GM21576 (cell line): Measurements from ENCODE around the gene NR6A1.

Experiments used
- ATAC-seq: cut with Tn5 transposase; IDR thresholded peaks from one replicate; pipeline ENCODE4 v1.9.1; 2021; ENCODE audit warnings: mild to moderate bottlenecking, moderate library complexity; ENCODE audit not compliant: unreplicated experiment

The NR6A1 gene

DNA sequence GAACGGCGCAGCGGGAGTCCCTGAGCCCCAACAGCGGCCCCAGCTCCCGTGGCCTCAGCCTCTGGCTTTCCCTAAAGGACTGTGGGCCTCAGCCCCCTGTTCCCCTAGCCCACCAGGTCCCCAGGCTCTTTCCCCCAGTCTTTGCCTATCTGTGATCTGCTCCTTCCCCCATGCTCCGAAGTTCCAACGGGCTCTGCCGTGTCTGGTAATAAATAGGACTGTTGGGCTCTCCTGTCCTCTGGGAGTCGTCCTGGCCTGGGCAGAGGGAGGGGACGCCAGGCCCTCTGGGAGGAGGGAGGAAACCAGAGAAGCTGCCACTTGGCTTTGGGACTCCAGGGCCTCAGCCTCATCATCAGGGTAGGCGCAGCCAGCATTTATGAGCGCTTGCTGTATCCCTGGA is 292.8 kb downstream of the NR6A1 start:
- no peak for ATAC-seq

DNA sequence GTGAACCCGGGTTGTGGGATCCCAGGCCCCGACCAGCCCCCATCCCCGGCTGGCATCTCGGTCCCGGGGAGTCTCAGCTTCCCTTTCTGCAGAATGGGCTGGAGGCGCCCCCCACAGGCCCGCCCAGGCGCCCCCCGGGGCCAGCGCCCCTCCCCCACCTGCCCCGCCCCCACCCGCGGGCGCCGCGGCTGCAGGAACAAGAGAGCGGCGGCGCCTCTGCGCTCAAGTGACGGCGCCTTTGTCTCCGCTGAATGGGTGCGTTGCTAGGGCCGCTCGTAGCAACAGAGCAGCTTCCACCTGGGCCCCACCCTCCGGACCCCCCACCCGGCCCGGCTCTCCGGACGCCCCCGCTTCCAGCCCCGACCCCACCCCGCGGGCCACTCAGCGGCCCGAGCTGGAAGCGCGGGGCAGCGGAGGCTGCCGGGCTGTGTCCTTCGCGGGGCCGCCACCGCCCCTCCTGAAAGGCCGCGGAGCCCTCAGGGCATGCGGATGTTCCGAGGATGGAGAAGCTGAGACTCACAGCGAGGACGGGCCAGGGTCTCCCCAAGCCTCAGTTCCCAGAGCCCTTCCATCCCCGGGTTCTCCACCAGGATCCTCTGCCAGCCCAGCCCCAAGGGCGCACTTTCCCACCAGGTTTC is 293.3 kb downstream of the NR6A1 start:
- no peak for ATAC-seq

DNA sequence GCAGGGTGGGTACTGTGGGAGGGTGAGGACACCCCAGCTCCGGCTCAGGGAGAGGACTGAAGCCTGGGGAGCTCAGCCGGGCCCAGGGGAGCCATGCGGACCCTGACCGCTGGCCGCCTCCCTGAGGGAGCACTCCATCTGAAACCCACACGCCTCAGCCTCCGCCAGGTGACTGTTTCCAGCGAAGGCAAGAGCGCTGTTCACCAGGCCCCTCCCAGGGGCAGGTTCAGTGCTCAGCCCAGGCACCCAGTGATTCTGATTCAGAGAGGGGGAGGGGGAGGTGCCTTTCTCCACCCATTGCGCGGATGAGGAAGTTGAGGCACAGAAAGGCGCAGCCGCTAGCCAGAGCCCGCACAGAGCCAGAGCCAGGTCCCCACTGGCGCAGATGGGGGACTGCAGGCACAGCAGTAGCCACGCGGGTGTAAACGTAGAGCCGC is 293.9 kb downstream of the NR6A1 start:
- ATAC-seq, result no peak

DNA sequence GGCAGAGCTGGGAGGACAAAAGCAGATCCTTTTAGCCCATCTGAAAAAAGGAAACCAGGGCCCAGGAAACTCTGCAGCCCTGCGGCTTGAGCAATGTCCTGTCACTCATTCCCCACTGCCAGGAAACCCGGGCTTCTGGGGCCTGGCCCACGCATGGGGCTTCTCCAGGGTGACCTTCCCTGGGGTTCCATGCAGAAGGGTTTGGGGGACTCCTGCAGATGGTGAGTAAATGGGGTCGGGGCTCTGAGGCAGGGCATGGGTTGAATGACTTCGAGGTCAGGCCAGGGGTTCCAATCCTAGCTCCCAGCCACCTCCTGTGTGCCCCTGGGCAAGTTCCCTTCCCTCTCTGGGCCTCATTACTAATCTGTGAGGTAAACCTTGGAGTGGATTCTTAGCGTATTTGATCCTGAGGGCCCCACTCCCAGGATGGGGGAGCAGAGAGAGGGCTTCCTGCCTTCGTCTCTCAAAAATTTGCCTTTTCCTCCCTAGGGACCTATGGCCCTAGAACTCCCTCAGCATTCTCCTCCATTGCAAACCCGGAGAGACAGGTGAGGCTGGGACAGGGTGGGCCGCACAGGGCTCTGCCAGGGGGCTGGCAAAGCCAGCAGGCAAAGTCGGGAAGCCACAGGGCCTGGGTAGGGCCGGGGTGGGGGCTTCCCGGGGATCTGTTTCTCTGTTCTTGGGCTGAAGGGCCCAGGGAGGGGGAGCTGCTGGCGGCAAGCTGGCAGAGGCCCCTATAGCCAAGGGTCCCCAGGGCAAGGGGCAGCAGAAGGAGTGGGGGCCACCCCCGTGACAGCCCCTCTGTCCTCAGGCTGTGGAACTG is 295.0 kb downstream of the NR6A1 start:
- ATAC-seq, result no peak

DNA sequence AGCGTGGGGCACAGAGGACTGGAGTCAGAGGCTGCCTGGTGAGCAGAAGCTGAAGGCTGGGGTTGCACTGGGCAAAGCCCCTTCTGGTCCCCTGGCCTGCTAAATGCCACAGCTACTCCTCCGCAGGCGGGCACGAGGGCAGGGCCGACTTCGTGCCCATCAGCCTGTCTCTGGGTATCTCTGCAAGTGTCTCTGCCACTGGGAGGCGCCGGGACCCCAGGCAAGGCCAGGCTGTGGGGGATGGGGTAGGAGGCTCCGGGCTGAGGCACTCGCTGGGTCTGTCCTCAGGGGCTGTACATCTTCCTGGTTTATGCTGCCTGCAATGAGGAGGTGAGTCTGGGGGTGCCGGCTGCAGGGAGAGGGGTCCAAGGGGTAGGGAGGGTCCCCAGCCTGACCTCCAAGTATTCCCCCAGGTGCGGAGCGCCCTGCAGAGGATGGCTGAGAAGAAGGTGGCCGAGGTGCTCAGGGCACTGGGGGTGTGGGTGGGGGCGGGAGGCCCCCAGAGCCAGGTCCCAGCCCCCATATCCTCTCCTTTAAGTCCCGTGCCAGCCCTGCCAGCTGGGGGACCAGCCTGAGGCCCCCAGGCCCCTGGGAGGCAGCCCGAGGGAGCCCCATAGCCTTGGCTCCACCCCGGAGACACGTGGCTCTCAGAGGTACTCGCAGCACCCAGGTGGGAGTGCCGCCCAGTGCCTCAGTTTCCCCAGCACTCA is 295.8 kb downstream of the NR6A1 start:
- no peak for ATAC-seq

DNA sequence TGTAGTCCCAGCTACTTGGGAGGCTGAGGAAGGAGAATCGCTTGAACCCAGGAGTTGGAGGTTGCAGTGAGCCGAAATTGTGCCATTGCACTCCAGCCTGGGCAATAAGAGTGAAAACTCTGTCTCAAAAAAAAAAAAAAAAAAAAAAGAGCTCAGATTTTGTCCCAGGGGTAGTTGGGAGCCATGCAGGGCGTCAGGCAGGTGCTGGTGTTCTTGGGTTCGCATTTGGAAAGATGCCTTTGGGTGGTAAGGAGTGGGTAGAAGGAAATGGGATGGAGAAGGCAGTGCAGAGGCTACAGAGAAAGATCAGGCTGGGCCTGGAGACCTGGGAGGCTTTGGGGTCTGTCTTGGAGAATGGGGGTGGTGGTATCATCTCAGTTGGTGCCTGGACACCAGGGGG is 297.0 kb downstream of the NR6A1 start:
- ATAC-seq, result no peak

DNA sequence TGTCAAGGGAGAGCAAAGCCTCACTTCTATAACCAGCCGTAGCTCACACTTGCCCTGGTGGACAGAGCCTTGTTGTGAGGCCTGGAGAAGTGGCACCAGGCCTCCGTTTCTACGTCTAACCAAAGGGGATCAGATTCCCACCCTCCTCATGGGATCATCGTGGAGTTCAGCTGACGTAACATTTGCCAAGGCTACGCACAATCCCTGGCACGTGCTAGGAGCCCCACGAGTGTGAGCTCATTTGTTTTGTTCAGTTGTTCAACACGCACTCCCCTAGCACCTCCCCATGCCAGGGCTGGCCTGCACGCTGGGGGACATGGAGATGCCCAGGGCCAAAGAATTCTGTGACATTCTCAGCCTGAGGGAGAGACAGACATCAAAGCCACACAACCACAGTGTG is 297.8 kb downstream of the NR6A1 start:
- no peak for ATAC-seq

DNA sequence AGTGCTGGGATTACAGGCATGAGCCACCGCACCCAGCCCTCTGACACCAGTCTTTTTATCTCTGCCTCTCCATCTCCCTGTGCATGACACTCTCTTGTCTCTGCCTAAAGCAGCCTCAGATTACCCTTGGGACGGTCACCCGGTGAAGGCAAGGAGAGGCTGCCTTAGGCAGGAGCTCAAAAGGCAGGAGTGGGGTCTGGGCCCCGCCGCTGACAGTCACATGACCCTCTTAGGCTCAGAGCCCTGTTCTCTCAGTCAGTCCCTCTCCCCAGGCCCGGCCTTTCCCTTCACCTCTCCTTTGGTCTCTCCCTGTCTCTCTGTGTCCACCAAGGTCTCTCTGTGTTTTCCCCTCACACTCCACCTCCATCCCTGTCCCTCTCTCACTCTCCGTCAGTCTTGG is 298.3 kb downstream of the NR6A1 start:
- no peak for ATAC-seq

DNA sequence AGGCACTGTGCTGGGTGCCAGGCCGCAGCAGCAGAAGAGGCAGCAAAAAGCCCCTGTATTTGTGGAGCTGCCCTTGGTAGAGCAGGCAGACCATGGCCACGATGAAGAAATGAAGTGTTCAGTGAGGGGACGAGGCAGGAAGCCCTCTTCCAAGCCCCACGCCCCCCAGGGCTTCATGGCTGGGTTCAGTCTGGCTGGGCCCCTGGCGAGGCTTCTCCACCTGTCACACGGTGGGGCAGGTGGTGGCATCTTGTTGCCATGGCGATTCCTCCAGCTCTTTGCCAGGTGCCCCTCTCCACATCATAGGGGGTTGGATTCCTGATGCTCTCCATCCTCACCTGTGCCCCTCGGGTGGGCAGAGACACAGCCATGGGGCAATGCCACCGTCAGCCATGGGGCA is 299.4 kb downstream of the NR6A1 start:
- no peak for ATAC-seq

DNA sequence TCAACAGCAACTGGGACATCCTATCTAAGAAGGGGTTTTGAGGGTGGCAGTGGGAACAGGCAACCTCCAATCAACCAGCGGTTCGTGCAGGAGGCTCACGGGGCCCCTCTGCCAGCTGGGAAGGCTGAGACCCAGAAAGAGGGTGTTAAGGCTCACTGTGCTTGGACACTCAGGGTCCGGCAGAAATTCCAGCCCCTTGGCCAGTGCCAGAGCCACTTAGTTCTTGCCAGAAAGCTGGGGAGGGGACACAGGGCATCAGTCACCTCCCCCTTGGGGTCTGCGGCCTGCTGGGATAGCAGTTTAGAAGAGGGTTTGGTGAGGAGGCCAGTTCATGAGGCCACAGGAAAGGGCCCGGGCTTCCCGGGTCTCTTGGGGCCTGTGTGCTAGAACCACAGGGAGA is 300.4 kb downstream of the NR6A1 start:
- ATAC-seq, result no peak

DNA sequence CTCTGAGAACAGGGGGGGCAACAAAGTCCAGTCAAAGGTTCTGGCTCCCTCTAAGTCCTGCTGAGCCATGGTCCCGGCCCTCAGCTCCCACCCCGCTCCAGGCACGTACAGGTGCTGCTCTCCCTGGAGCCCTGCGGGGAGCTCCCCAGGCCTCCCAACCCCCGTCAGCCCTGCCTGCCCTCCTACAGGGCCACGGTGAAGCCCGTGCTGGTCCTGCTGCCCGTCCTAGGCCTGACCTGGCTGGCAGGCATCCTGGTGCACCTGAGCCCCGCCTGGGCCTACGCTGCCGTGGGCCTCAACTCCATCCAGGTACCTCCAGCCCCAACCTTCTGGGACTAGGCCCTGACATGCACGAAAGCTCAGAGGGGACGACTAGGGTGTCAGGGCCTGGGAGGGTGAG is 300.8 kb downstream of the NR6A1 start:
- no peak for ATAC-seq

DNA sequence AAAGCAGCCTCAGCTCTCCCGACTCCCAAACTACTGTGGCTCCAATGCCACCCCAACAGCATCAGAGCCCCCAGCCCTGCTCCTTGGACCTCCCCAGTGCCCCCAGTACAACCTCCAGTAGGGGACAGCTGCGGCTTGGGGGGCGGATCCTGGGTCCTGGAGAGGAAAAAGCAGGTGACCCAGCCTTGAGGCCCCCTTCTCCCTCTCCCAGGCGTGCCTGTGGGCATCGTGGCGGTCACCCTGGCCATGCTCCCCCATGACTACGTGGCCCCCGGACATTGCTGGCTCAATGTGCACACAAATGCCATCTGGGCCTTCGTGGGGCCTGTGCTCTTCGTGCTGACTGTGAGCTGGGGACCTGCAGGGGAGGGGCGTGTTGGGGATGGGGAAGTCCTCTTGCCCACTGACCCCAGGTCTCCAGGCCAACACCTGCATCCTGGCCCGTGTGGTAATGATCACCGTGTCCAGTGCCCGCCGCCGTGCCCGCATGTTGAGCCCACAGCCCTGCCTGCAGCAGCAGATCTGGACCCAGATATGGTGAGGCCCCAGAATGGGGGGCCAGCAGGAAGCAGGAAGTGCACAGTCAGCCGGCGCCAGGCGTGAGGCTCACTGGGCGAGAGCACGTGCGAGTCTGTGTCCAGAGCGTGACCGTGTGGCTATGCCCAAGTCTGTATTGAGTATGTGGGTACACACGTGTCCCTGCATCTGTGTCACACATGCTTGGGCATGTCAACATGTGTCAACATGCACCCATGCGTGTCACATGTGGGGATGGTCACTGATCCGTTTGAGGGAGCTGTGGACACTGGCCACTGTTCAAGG is 301.9 kb downstream of the NR6A1 start:
- no peak for ATAC-seq

DNA sequence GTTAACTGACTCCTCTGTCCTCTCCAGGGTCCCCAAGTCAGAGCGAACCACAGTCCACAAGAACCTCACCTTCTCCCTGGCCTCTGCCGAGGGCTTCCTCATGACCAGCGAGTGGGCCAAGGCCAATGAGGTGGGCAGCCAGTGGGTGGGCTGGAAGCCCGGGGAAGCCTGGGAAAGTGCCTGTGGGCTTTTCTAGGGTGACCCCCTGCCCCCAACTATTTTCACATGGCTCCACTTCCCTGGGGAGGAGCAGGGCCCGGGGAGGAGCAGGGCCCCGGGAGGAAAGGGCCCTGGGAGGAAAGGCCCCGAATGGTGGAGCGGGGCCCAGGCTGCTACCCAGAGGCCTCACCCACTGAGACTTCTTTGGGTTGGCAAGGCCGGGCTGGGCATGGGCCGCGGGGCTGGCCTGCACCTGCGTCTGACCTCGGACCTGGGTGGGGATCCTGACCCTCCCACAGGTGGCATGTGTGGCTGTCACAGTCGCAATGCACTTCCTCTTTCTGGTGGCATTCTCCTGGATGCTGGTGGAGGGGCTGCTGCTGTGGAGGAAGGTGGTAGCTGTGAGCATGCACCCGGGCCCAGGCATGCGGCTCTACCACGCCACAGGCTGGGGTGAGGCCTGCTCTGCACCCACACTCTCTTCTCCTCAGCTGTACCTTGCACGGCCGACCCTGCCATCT is 302.9 kb downstream of the NR6A1 start:
- ATAC-seq, result no peak

DNA sequence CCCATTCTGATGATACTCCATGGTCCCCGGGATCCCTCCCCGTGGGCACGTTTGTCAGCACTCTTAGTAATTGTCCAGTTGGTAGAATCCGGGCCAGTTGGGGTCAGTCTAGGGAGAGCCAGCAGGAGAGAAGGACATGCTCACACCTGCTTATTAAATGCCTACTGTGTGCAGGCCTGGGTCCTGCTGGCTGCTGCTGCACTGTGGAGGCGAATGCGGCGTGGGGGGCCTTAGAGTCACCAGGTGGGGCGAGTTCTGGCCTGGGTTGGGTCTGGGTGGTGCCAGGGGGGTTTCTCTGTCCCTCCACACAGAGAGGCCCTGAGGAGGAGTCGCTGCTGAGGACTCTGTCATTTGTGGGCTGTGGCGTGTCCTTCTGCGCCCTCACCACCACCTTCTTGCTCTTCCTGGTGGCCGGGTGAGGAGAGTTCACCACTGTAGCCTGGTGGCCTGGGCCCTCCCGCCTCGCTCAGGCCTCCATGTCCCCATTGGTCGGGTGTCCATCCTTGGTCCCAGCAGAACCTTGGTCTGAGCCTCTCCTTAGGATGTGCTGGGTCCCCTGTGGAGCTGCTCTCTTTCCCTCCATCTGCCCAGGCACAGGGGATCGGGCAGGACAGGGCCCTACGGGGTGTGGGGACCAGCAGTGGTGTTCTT is 303.6 kb downstream of the NR6A1 start:
- ATAC-seq, result no peak
